Glutamatergic neuron (in vitro differentiated cells): ENCODE results near the gene TBX20. TPM values are rescaled to one million over a fixed set of nuclear protein-coding genes. Genes with fewer than 3 reads are reported as not detected.

Experiments
- DNase-seq: peaks from one replicate; pipeline ENCODE4 v3.0.0; 2022
- H3K27ac Mint-ChIP-seq: one replicate; pipeline ENCODE4 v1.8.0; 2020; ENCODE audit warnings: mild to moderate bottlenecking, mixed read lengths, inconsistent platforms; ENCODE audit not compliant: unreplicated experiment
- H3K27me3 Mint-ChIP-seq: one replicate; pipeline ENCODE4 v1.8.0; 2020; ENCODE audit warnings: mild to moderate bottlenecking, moderate library complexity, mixed read lengths, inconsistent platforms; ENCODE audit not compliant: unreplicated experiment
- H3K36me3 Mint-ChIP-seq: one replicate; pipeline ENCODE4 v1.8.0; 2020; ENCODE audit warnings: mild to moderate bottlenecking, mixed read lengths, inconsistent platforms; ENCODE audit not compliant: unreplicated experiment
- H3K4me1 Mint-ChIP-seq: one replicate; pipeline ENCODE4 v1.8.0; 2020; ENCODE audit warnings: mild to moderate bottlenecking, low read depth, mixed read lengths, inconsistent platforms; ENCODE audit not compliant: unreplicated experiment
- H3K4me3 Mint-ChIP-seq: one replicate; pipeline ENCODE4 v1.8.0; 2020; ENCODE audit warnings: mild to moderate bottlenecking, mixed read lengths, inconsistent platforms; ENCODE audit not compliant: unreplicated experiment
- H3K9me3 Mint-ChIP-seq: one replicate; pipeline ENCODE4 v1.8.0; 2020; ENCODE audit warnings: mild to moderate bottlenecking, moderate library complexity, mixed read lengths, inconsistent platforms; ENCODE audit not compliant: unreplicated experiment
- CTCF ChIP-seq: fragments of 200-600 bp; sonication (generic); IDR thresholded peaks from one replicate; pipeline ENCODE4 v1.5.0; 2021; ENCODE audit not compliant: partially characterized antibody, unreplicated experiment
- total RNA-seq: library from RNA; stranded (reverse); fragmentation: NEBNext Ultra II Directional; extraction: Animal tissue kit (Norgen Biotek cat#: 25700); gene quantifications from one replicate; pipeline ENCODE4 v1.2.1, GENCODE V29; 2021; ENCODE audit not compliant: unreplicated experiment

The TBX20 gene
- total RNA-seq, 1 donor from 2014 or later = 1.2 TPM

DNA sequence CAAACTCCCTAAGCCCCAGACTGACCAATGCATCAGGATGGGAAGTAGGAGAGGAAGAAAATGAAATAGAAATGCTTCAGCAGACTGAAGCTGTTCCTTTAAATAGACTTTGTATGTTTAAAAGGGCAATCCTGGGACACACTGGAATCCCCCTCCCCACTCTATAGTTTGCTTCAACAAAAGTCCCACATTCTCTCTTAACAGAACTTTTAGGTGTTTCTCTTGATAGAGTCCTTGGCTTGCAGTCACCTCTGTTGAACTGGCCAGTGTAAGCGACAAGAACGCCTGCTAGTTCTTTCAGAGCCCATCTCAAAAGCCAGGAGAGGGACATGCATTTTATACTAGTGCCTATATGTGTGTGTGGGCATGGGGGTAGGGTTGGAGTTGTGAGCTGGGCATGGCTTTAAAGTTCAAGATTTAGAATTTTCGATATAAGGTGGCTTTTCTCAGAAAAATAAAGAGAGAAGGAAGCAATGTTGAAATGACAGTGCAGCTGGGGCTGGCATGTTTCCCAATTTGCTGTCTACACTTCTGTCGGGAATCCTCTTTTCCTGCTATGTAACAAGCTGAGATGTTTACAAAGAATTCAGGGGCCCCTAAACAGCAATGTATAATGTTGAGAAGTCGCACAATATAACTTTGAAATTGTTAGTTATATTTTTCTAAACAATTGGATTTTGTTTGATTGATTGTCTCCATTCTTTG, 2.1 kb downstream of the TBX20 start:
- Mint-ChIP-seq H3K27ac (no peak overlapping the region), H3K36me3 (no peaks in the 10 kb centered on the region), H3K4me3 (no peak overlapping the region), H3K9me3 (peaks cover 17% of the 10 kb centered on the region), H3K4me1 (peaks cover 15% of the 10 kb centered on the region), H3K27me3 (peaks cover 51% of the 10 kb centered on the region)
- TF ChIP-seq CTCF = no peak
- no peak for DNase-seq

- Mint-ChIP-seq H3K27ac (no peak overlapping the region), H3K27me3 (peaks cover 43% of the 10 kb centered on the region), H3K9me3 (peaks cover 16% of the 10 kb centered on the region), H3K4me1 (peaks cover 15% of the 10 kb centered on the region), H3K4me3 (no peak overlapping the region), H3K36me3 (no peaks in the 10 kb centered on the region)
- TF ChIP-seq CTCF = no peak
- DNase-seq = no peak
Observed at GRCh38 chr7:35250941-35251340, 3.0 kb downstream of the TBX20 start.

- Mint-ChIP-seq H3K27me3 (peaks cover 38% of the 10 kb centered on the region), H3K36me3 (no peaks in the 10 kb centered on the region), H3K4me3 (no peak overlapping the region), H3K4me1 (peaks cover 15% of the 10 kb centered on the region), H3K27ac (no peak overlapping the region), H3K9me3 (peaks cover 13% of the 10 kb centered on the region)
- no peak for TF ChIP-seq CTCF
- no peak for DNase-seq
Observed at GRCh38 chr7:35250452-35250851, 3.4 kb downstream of the TBX20 start.

DNA sequence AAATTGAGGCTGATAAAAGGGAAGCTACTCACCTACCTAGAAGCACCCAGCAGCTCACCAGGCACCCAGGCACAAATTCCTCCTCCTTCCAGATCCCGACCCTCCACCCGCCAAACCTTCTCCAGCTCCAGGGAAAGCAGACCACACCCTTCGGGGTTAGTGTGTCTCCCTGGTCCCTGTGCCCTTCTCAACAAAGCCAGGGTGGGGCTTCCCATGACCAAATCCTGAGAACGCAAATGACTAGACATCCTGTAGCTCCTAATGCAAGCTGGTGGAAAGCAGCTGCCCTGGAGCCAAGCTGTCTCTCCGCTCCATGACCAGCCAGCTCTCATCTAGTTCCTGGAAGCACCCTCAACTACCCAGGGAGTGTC, 4.4 kb downstream of the TBX20 start:
- Mint-ChIP-seq H3K36me3 (no peaks in the 10 kb centered on the region), H3K27me3 (peaks cover 34% of the 10 kb centered on the region), H3K4me1 (peaks cover 15% of the 10 kb centered on the region), H3K27ac (peak overlapping the region; percentile 5), H3K4me3 (peak overlapping the region; percentile 78), H3K9me3 (peaks cover 9% of the 10 kb centered on the region)
- no peak for TF ChIP-seq CTCF
- DNase-seq = no peak
